GM18498 (cell line): ENCODE data around the gene PHRF1.

Experiments used
- ATAC-seq: cut with Tn5 transposase; IDR thresholded peaks from one replicate; pipeline ENCODE4 v1.9.1; 2021; ENCODE audit warnings: mild to moderate bottlenecking, moderate library complexity; ENCODE audit not compliant: unreplicated experiment

Gene PHRF1, protein sequence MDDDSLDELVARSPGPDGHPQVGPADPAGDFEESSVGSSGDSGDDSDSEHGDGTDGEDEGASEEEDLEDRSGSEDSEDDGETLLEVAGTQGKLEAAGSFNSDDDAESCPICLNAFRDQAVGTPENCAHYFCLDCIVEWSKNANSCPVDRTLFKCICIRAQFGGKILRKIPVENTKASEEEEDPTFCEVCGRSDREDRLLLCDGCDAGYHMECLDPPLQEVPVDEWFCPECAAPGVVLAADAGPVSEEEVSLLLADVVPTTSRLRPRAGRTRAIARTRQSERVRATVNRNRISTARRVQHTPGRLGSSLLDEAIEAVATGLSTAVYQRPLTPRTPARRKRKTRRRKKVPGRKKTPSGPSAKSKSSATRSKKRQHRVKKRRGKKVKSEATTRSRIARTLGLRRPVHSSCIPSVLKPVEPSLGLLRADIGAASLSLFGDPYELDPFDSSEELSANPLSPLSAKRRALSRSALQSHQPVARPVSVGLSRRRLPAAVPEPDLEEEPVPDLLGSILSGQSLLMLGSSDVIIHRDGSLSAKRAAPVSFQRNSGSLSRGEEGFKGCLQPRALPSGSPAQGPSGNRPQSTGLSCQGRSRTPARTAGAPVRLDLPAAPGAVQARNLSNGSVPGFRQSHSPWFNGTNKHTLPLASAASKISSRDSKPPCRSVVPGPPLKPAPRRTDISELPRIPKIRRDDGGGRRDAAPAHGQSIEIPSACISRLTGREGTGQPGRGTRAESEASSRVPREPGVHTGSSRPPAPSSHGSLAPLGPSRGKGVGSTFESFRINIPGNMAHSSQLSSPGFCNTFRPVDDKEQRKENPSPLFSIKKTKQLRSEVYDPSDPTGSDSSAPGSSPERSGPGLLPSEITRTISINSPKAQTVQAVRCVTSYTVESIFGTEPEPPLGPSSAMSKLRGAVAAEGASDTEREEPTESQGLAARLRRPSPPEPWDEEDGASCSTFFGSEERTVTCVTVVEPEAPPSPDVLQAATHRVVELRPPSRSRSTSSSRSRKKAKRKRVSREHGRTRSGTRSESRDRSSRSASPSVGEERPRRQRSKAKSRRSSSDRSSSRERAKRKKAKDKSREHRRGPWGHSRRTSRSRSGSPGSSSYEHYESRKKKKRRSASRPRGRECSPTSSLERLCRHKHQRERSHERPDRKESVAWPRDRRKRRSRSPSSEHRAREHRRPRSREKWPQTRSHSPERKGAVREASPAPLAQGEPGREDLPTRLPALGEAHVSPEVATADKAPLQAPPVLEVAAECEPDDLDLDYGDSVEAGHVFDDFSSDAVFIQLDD (N-terminal part only)

GRCh38 chr11:575996-576768, at the start of gene PHRF1:
TSS of gene PHRF1 (plus strand) at chr11:576470. CDS start at chr11:581513, 5,043 bp downstream.
- ATAC-seq = peak; percentile 83

DNA sequence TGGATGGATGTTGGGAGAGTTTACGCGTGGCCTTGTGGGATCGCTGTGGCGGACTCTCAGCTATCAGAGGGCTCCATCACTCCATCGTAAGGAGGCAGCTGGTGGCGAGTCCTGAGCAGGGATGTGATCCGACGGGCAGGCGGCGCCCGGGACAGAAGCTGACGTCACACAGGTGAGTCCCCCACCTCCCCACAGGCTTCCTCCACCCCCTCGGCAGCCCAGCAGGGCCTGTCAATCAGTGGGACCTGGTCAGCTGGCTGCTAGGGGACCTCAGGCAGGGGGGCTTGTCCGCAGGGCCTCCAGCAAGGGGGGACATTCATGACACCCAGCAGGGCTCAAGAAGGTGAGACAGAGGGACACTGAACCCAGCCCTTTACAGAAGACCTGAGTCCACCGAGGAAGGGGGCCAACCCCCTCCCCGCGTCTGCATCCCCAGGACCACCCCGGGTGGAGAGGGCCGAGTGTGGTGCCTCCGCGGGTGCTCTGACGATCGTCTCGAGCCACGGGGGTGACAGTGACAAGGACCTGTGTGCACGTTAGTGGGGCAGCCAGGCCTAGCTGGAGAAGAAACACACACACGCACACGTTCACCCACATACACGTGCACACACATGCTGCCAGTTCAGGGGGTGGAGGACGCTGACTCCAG, 48.0 kb upstream of the PHRF1 start:
- no peak for ATAC-seq

DNA sequence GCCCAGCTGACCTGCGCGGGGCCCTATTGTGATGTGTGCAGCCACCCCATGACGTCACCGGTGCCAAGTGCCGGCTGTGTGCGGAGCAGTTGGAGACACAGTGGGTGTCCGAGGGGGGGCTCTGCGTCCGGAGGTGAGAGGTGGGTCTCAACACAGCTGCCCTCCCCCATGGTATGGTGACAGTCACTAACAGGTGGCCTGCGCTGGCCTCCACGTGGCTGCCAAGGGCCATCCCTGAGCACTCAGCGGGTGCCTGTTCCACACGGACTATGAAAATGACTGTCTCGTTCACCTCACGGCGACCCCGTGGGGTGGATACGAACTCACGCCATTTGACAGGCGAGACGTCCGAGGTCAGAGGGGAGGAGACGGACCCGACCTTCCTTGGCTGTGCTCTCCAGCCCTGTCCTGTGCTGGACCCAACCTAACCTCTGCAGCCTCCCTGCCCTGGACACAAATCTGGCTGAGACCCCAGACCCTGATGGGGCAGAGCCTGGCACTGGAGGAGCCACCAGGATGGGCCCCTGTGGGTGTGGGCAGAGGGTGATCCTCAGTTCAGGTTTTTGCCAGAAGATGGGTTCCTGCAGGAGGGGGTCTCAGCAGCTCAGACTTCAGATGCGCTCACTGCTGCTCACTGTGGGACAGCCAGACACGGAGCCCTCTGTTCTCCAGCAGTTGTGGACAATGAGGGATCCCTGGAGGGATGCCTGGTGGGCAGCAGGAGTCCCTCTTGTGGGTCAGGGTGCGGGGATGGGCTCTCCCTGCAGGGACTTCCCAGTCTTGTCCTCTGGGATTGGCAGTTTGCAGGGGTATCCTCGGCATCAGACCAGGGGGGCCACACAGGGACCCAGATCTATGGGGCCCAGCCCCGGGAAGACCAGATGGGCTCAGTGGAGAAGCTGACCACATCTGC, 47.2 kb upstream of the PHRF1 start:
- ATAC-seq = no peak

- ATAC-seq = no peak
Measured at GRCh38 chr11:529728-530411, 46.4 kb upstream of the PHRF1 start.

DNA sequence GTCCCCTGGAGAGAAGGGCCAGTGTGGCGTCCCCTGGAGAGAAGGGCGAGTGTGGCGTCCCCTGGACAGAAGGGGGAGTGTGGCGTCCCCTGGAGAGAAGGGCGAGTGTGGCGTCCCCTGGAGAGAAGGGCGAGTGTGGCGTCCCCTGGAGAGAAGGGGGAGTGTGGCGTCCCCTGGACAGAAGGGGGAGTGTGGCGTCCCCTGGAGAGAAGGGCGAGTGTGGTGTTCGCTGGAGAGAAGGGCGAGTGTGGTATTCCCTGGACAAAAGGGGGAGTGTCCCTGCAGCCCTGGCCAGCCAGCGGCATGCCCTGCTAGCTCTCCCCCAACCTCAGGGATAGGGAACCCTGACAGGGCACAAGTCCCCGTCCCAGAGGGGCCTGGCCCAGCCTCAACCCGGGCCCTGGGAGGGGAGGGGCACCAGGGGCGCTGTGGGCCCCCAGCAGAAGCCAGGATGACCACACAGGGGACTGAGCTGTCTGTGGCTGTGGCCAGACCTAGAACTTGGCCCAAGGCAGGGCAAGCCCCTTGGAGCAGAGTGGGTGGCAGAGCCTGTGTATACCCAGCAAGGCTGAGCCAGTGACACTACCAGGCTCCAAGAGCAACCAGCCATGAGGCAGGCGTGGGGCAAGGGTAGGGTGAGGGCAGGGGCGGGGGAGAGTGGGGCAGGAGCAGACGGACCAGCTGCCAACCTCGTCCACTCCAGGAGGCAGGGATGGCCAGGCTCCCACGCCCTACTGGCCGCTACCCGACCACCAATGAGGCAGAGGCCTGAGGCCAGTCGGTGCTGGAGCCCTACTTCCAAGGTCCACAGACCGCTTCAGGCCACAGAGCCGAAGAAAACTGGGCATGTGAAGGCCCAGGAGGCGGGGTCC, 45.1 kb upstream of the PHRF1 start:
- no peak for ATAC-seq

DNA sequence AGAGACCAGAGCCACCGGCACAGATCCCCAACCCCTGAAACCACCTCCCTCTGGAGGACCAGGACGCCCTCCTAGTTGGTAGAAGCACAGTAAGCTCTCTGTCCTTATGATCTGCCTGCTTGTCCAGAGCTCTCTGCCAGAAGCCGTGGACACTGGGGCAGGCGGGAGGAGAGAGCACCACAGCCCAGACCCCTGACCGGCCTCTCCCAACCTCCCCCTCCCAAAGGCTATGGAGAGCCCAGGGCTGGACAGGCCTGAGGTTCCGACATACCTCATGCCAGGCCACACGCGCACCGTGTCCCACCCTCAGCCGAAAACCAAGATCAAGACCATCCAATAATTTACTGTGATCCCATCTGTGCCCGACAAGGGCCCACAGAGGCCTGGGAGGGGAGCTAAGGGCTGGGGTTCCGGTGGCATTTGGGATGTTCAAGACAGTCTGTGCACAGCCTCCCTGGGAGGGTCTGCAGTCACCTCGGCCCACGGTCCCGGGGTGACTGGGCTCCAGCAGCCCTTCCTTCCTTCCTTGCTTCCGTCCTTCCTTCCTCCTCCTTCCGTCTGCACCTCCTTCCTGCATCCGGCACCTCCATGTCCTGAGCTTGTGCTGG, 44.2 kb upstream of the PHRF1 start:
- no peak for ATAC-seq

GRCh38 chr11:532527-532985, 43.7 kb upstream of the PHRF1 start:
- no peak for ATAC-seq

GRCh38 chr11:532986-533585, 43.2 kb upstream of the PHRF1 start:
- no peak for ATAC-seq

GRCh38 chr11:533586-534395, 42.5 kb upstream of the PHRF1 start:
- no peak for ATAC-seq

- peak; percentile 1 for ATAC-seq
Measured at GRCh38 chr11:534396-535209, 41.7 kb upstream of the PHRF1 start.

DNA sequence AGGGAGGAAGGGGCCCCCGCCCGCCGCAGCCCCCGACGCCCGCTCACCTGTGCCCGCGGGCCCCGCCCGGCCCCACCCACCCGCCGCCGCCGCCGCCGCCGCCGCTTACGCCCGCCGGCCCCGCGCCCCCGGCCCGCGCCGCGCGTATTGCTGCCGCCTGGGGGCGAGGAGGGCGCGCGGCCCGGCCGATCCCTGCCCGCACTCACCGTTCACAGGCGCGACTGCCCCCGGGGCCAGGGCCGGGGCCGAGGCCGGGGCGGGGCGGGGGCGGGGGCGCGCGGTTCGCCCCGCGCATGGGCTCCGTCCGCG, 41.1 kb upstream of the PHRF1 start:
- no peak for ATAC-seq

DNA sequence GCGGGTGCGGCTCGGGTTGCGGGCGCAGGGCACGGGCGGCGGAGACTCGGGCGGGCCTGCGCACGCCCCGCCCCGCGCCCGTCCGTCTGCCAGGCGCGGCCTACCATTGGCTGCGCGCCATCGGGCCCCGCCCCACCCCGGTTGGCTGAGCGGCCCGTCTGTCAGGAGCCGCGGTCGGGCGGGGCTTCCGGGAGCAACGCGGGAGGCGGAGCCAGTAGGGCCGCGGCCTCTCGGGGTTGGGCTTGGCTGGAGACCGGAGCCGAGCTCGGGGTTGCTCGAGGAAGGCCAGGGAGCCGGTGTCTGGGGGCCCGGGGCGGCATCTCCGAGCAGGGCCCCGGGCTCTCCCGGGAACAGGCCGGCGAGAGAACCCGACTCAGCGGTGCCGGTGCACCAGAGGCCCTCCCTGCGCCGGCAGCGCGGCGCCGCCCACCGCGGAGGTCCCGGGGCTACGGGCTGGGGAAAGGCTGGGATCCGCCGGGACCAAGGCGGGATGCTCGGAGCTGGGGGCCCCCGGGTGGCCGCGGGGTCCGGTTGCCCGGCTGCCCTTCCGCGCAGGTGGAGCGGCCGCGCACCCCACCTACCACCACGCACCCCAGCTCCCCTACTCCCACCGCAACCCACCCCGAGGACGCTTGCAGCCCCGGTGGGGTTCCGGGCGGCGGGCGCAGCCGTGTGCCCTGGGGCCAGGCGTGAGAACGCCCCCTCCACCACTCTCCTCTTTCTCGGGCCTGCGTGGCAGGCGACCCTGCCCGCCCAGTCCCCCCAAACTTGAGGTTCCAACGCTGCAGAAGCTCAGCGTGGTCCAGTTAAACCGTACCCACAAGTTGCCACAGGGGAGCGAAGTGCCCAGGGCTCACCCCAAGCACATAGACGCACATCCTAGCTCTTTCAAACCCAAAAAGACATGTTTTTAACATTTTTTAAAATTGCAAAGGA, 40.5 kb upstream of the PHRF1 start, which contains the start of gene HRAS:
TSS of gene HRAS (minus strand) at position 58 of the 936 bp plus-strand sequence.
- ATAC-seq = peak; percentile 70

DNA sequence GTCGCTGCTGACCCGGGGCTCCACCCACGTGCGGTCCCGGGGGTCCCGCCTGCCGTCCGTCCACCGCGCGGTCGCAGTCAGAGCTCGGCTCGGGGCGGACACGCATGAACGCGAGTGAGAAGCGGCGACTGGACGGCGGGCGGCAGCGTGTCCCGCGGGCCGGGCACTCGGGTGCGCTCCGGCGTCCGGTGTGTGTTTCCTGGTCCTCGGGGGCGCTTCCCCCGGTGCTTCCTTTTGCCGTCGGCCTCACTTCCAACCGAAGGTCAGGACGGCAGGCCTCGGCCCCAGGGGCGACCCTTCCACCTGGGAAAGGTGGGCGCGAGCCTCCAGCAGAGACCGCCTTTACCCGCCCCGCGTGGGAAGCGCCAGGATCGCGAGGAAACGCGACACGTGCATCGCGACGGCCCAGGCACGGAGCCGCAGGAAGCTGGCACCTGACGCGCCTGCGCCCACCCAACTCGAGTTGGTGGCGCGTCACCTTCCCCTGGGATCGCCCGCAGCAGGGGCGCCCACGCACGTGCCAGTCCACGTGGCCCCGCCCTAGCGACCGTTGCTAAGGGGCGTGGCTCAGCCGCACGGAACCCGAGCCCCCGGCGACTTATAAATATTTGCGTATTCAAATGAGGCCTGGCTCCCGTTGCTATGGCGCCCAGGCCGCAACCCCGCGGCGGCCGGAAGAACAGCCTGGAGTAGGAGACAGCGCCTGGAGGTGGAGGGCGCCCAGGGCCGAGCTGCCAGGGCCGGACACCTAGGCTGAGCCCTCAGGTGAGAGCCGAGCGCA, 39.2 kb upstream of the PHRF1 start, which contains the start of gene LRRC56:
TSS of gene LRRC56 (plus strand) at position 687 of the 781 bp plus-strand sequence. CDS start 3,158 bp downstream, outside the sequence.
- peak; percentile 51 for ATAC-seq
